K562 (cell line): ENCODE measurements around the gene C6orf89. TPM values are rescaled to one million over a fixed set of nuclear protein-coding genes. Genes with fewer than 3 reads are reported as not detected.

Experiments
- ATAC-seq: fragments of 200-7000 bp; cut with Tn5 transposase; 3 replicates; pipeline ENCODE4 v1.9.1; 2020; ENCODE audit warnings: moderate library complexity
- BruUV-seq: library from RNA; stranded (reverse); fragments of 400-500 nt; replicated peaks from 2 replicates; lab custom pipeline; 2021; lab: Mats Ljungman, UMichigan
- CTCF ChIA-PET: fragments of 300-600 bp; formaldehyde crosslinking; extraction: SDS; loops from one replicate; lab custom pipeline; 2021; ENCODE audit warnings: low intra/inter-chr PET ratio; lab: Yijun Ruan, JAX
- POLR2A ChIA-PET: fragments of 300-600, 350-650 bp; sonication (Branson Sonifier 250); formaldehyde crosslinking; extraction: SDS; loops from one replicate; lab custom pipeline; 2021; ENCODE audit warnings: antibody characterized with exemption, inconsistent platforms; lab: Yijun Ruan, JAX
- DNase-seq, 4 experiments: peaks; one replicate each; pipeline versions ENCODE4 v3.0.0 to v3.0.0-alpha.2; 2011 to 2018; ENCODE audit warnings: low spot score in 3 of 4, mixed read lengths in 3 of 4; ENCODE audit errors: extremely low read depth in 1 of 4
- FAIRE-seq: peaks from 2 replicates; lab custom pipeline; 2011; peaks lifted over from hg19 to GRCh38; lab: Jason Lieb, UNC
- H2AFZ ChIP-seq: 2 replicates; pipeline ENCODE4 v1.6.0; 2011; ENCODE audit warnings: low read depth, low read length, control low read depth, inconsistent platforms
- H3K27ac ChIP-seq: fragments of 200-600 bp; 3 replicates; pipeline ENCODE4 v1.8.0; 2011; ENCODE audit warnings: low read depth, mild to moderate bottlenecking, control low read depth, inconsistent platforms, low read length, moderate library complexity, mixed read lengths; ENCODE audit errors: extremely low read depth
- H3K27me3 ChIP-seq, 2 experiments: fragments of 300-600 bp in 1 of 2; 2 replicates in 1 of 2; 3 replicates in 1 of 2; pipeline versions ENCODE4 v1.6.0 to v1.8.0; 2011; ENCODE audit warnings: inconsistent platforms in 2 of 2, low read length in 2 of 2, mild to moderate bottlenecking in 1 of 2, mixed read lengths in 1 of 2, moderate library complexity in 1 of 2; ENCODE audit not compliant: control insufficient read depth in 2 of 2, insufficient read depth in 2 of 2
- H3K36me3 ChIP-seq: fragments of 300-600 bp; 3 replicates; pipeline ENCODE4 v1.8.0; 2011; ENCODE audit warnings: mild to moderate bottlenecking, low read length, inconsistent platforms; ENCODE audit not compliant: control insufficient read depth, insufficient read depth
- H3K4me1 ChIP-seq, 2 experiments: fragments of 200-600 bp in 1 of 2; replicated peaks in 1 of 2; 2 replicates in 1 of 2; 3 replicates in 1 of 2; pipeline versions ENCODE4 v1.5.1 to v1.8.0; 2011; ENCODE audit warnings: inconsistent platforms in 2 of 2, low read length in 2 of 2, mild to moderate bottlenecking in 1 of 2, mixed read lengths in 1 of 2, moderate library complexity in 1 of 2; ENCODE audit not compliant: control insufficient read depth in 2 of 2, insufficient read depth in 2 of 2
- H3K4me2 ChIP-seq: 2 replicates; pipeline ENCODE4 v1.6.1; 2011; ENCODE audit warnings: low read length, control low read depth, inconsistent platforms, mixed read lengths; ENCODE audit not compliant: insufficient read depth
- H3K4me3 ChIP-seq: fragments of 200-600 bp; sonication (generic), shearing (Covaris generic); 2 replicates; pipeline ENCODE4 v1.5.1; 2016; ENCODE audit warnings: control low read depth, inconsistent platforms
- H3K79me2 ChIP-seq: fragments of 200-600 bp; 3 replicates; pipeline ENCODE4 v1.8.0; 2011; ENCODE audit warnings: low read length, inconsistent platforms; ENCODE audit not compliant: control insufficient read depth, insufficient read depth
- H3K9ac ChIP-seq, 2 experiments: 2 replicates each; pipeline versions ENCODE4 v1.6.0 to v1.6.1; 2011; ENCODE audit warnings: low read depth in 2 of 2, low read length in 2 of 2, control low read depth in 1 of 2, inconsistent platforms in 1 of 2, mild to moderate bottlenecking in 1 of 2, mixed read lengths in 1 of 2; ENCODE audit not compliant: insufficient read depth in 1 of 2
- H3K9me1 ChIP-seq: one replicate; pipeline ENCODE4 v1.6.0; 2011; ENCODE audit warnings: inconsistent platforms, mild to moderate bottlenecking, low read length, moderate library complexity; ENCODE audit not compliant: control insufficient read depth, insufficient read depth
- H3K9me3 ChIP-seq: replicated peaks from 2 replicates; pipeline ENCODE4 v1.5.1; 2011; ENCODE audit warnings: low read depth, low read length, inconsistent platforms; ENCODE audit not compliant: control insufficient read depth, insufficient read depth
- H4K20me1 ChIP-seq: replicated peaks from 2 replicates; pipeline ENCODE4 v1.6.1; 2011; ENCODE audit warnings: low read length, inconsistent platforms, mixed read lengths; ENCODE audit not compliant: control insufficient read depth, insufficient read depth
- ADNP ChIP-seq: fragments of 200-800 bp; sonication (Bioruptor generic); IDR thresholded peaks from 2 replicates; pipeline ENCODE4 v1.6.1; 2016; ENCODE audit warnings: missing genetic modification characterization, missing compliant biosample characterization
- CHD7 ChIP-seq: fragments of 200-600 bp; sonication (generic); IDR thresholded peaks from one replicate; pipeline ENCODE4 v1.6.1; 2012; ENCODE audit warnings: mild to moderate bottlenecking, low read depth, low read length, inconsistent platforms
- FUS ChIP-seq: fragments of 200-400 bp; formaldehyde crosslinking; optimal IDR thresholded peaks from 2 replicates; pipeline ENCODE3; 2017; ENCODE audit warnings: low read depth, low read length
- KDM1A ChIP-seq, 2 experiments: fragments of 450-650 bp; IDR thresholded peaks; 2 replicates each; pipeline ENCODE4 v1.6.1; 2016; ENCODE audit warnings: mild to moderate bottlenecking in 2 of 2
- MCM7 ChIP-seq, 2 experiments: fragments of 450-650 bp; IDR thresholded peaks; 2 replicates each; pipeline ENCODE4 v1.6.1; 2016 to 2018
- MITF ChIP-seq: IDR thresholded peaks from 2 replicates; pipeline ENCODE4 v1.6.1; 2014; ENCODE audit warnings: antibody characterized with exemption
- SP1 ChIP-seq: sonication (generic); formaldehyde crosslinking; IDR thresholded peaks from 2 replicates; pipeline ENCODE4 v1.8.1; 2022; ENCODE audit warnings: mild to moderate bottlenecking, missing genetic modification reagents
- TAL1 ChIP-seq: fragments of 450-650 bp; IDR thresholded peaks from 2 replicates; pipeline ENCODE4 v1.6.1; 2016; ENCODE audit warnings: mild to moderate bottlenecking
- ZFP36 ChIP-seq: fragments of 150-350 bp; IDR thresholded peaks from 2 replicates; pipeline ENCODE4 v1.6.1; 2018; ENCODE audit warnings: low read length, low read depth; ENCODE audit not compliant: partially characterized antibody
- ZNF436 ChIP-seq: fragments of 250-450, 450-650 bp; sonication (Bioruptor Pico); formaldehyde crosslinking; IDR thresholded peaks from 2 replicates; pipeline ENCODE4 v1.7.0; 2020; ENCODE audit warnings: mild to moderate bottlenecking
- ZSCAN29 ChIP-seq: fragments of 450-650 bp; IDR thresholded peaks from 2 replicates; pipeline ENCODE4 v1.6.1; 2017
- ZZZ3 ChIP-seq: fragments of 450-650 bp; IDR thresholded peaks from 2 replicates; pipeline ENCODE4 v1.6.1; 2016; ENCODE audit warnings: antibody characterized with exemption, mild to moderate bottlenecking, moderate library complexity
- in situ Hi-C: fragments of 300-500 bp; cut with MboI; formaldehyde crosslinking; loops from 4 replicates; pipeline ENCODE4 v1.15.0; 2018; ENCODE audit warnings: inconsistent platforms, mixed read lengths
- intact Hi-C: fragments of 100-400 bp; cut with micrococcal nuclease; formaldehyde crosslinking; loops from 2 replicates; pipeline ENCODE4 v1.14.2; 2022
- polyA plus RNA-seq, 8 experiments: library from polyadenylated mRNA; depleted of rRNA in 4 of 8; stranded (reverse) in 5 of 8; unstranded in 3 of 8; fragments of >200 nt; fragmentation: Nextera tagmentation in 2 of 8; fragmentation: Illumina TruSeq in 1 of 8; extraction: Ambion mirVana in 2 of 8; extraction: Trizol in 1 of 8; gene quantifications; 2 replicates each; pipeline versions ENCODE4 v1.2.1 to v1.2.3, GENCODE V29; 2011 to 2014; ENCODE audit warnings: inconsistent platforms in 1 of 8, missing spikeins in 1 of 8
- total RNA-seq, 7 experiments: library from RNA; depleted of rRNA in 6 of 7; stranded (reverse); fragments of >200 nt in 6 of 7; fragmentation: Illumina TruSeq in 2 of 7; extraction: Trizol in 2 of 7; gene quantifications; 2 replicates each; pipeline versions ENCODE4 v1.2.1 to v1.2.3, GENCODE V29; 2011 to 2021; ENCODE audit warnings: low replicate concordance in 1 of 7

Gene C6orf89
- total and polyA plus RNA-seq, 9 of the 15 experiments (the other 6 are each of a cell fraction or from before 2014, with no cell fraction given) = 35.2 to 111 (median 58.5) TPM

- no peak for ATAC-seq
- Histone ChIP-seq H3K4me2 (no peak overlapping the region), H3K9me1 (no peaks in the 10 kb centered on the region), H3K79me2 (no peaks in the 10 kb centered on the region), H3K4me3 (no peak overlapping the region), H4K20me1 (peaks cover 36% of the 10 kb centered on the region), H3K9ac (no peak overlapping the region), H3K4me1 (peaks cover 26 to 37% of the 10 kb centered on the region in 2 experiments; a peak in 4 of 5 replicates), H3K9me3 (no peaks in the 10 kb centered on the region), H3K36me3 (no peaks in the 10 kb centered on the region), H3K27me3 (peaks cover 13 to 45% of the 10 kb centered on the region in 2 experiments; a peak in 4 of 5 replicates), H3K27ac (no peak overlapping the region), H2AFZ (no peak overlapping the region)
- BruUV-seq = no TSS peak
- FAIRE-seq = no peak
- intact Hi-C loops (no loop called here), in situ Hi-C loops (no loop called here)
- ChIA-PET CTCF (no interaction called here), POLR2A (interaction anchor here (0.6 to 2.8 kb wide), 6 partner anchors 9 to 237 kb away, joined by 3 to 13 read pairs (median 4); no protein-coding TSS in a partner anchor)
- no peak for DNase-seq
- TF ChIP-seq CHD7 (no peak), ZSCAN29 (no peak), ZFP36 (no peak), SP1 (CRISPR knock-in tag) (no peak), ADNP (tag) (peak; percentile 77), KDM1A (IDR thresholded peaks at IDR 0.05) (peak; percentile 44 to 68; a peak in 3 of 4 replicates), MITF (no peak), ZZZ3 (no peak), MCM7 (IDR thresholded peaks at IDR 0.05) (no peak), TAL1 (no peak), ZNF436 (CRISPR knock-in tag) (no peak), FUS (no peak)
Observed at GRCh38 chr6:36956446-36956820, 70.7 kb downstream of the C6orf89 start.
